GM12878 (cell line): Measurements from ENCODE around the gene GPR39. TPM values are rescaled to one million over a fixed set of nuclear protein-coding genes. Genes with fewer than 3 reads are reported as not detected.

ENCODE experiments used
- ATAC-seq: fragments of 200-7000 bp; cut with Tn5 transposase; 3 replicates; pipeline ENCODE4 v1.9.1; 2020; ENCODE audit warnings: mild to moderate bottlenecking, moderate library complexity
- BruUV-seq: library from RNA; stranded (reverse); fragments of 400-500 nt; replicated peaks from 2 replicates; lab custom pipeline; 2021; lab: Mats Ljungman, UMichigan
- CTCF ChIA-PET: fragments of 300-600 bp; sonication (Branson Sonifier 250); formaldehyde crosslinking; extraction: SDS; loops from one replicate; lab custom pipeline; 2021; ENCODE audit warnings: inconsistent platforms; lab: Yijun Ruan, JAX
- POLR2A ChIA-PET: fragments of 350-600 bp; formaldehyde crosslinking; extraction: SDS; loops from one replicate; lab custom pipeline; 2021; ENCODE audit warnings: inconsistent platforms; lab: Charles Lee
- RAD21 ChIA-PET: fragments of 300-600 bp; sonication (Branson Sonifier 250); formaldehyde crosslinking; loops from one replicate; lab custom pipeline; 2023; ENCODE audit warnings: antibody characterized with exemption; ENCODE audit not compliant: unreplicated experiment; lab: Charles Lee
- SMC1A ChIA-PET: fragments of 300-600 bp; sonication (Branson Sonifier 250); formaldehyde crosslinking; loops from one replicate; lab custom pipeline; 2023; ENCODE audit not compliant: unreplicated experiment, uncharacterized antibody; lab: Charles Lee
- DNase-seq: peaks from one replicate; pipeline ENCODE4 v3.0.0-alpha.2; 2011; ENCODE audit warnings: low read depth, low spot score
- FAIRE-seq: peaks from 3 replicates; lab custom pipeline; 2011; peaks lifted over from hg19 to GRCh38; lab: Jason Lieb, UNC
- H2AFZ ChIP-seq: 2 replicates; pipeline ENCODE4 v1.6.0; 2011; ENCODE audit warnings: low read depth, low read length, control low read depth; ENCODE audit not compliant: control insufficient read depth
- H3K27ac ChIP-seq: 2 replicates; pipeline ENCODE4 v1.5.1; 2011; ENCODE audit warnings: control low read depth; ENCODE audit not compliant: control insufficient read depth, insufficient read depth
- H3K27me3 ChIP-seq, 2 experiments: replicated peaks in 1 of 2; 2 replicates each; pipeline versions ENCODE4 v1.6.0 to v1.6.1; 2011; ENCODE audit warnings: low read length in 1 of 2; ENCODE audit not compliant: control insufficient read depth in 2 of 2, insufficient read depth in 2 of 2
- H3K36me3 ChIP-seq, 2 experiments: 2 replicates each; pipeline ENCODE4 v1.5.1; 2011; ENCODE audit warnings: low read length in 1 of 2; ENCODE audit not compliant: control insufficient read depth in 2 of 2, insufficient read depth in 2 of 2
- H3K4me1 ChIP-seq: 2 replicates; pipeline ENCODE4 v1.6.1; 2011; ENCODE audit warnings: mild to moderate bottlenecking, low read length, moderate library complexity, mixed read lengths; ENCODE audit not compliant: control insufficient read depth, insufficient read depth
- H3K4me2 ChIP-seq: 2 replicates; pipeline ENCODE4 v1.6.0; 2011; ENCODE audit warnings: control low read depth; ENCODE audit not compliant: control insufficient read depth, insufficient read depth
- H3K4me3 ChIP-seq: fragments of 200-600 bp; sonication (generic); 2 replicates; pipeline ENCODE4 v1.5.1; 2016
- H3K79me2 ChIP-seq: 2 replicates; pipeline ENCODE4 v1.6.0; 2011; ENCODE audit warnings: low read length; ENCODE audit not compliant: control insufficient read depth, insufficient read depth
- H3K9ac ChIP-seq: 2 replicates; pipeline ENCODE4 v1.8.0; 2011; ENCODE audit warnings: low read length, control low read depth, mixed read lengths; ENCODE audit not compliant: control insufficient read depth, insufficient read depth
- H3K9me3 ChIP-seq: replicated peaks from 3 replicates; pipeline ENCODE4 v1.5.1; 2011; ENCODE audit warnings: mild to moderate bottlenecking, low read length; ENCODE audit not compliant: control insufficient read depth, insufficient read depth
- H4K20me1 ChIP-seq: 2 replicates; pipeline ENCODE4 v1.6.0; 2011; ENCODE audit not compliant: control insufficient read depth, insufficient read depth
- BRCA1 ChIP-seq: IDR thresholded peaks from 2 replicates; pipeline ENCODE4 v1.6.1; 2011; ENCODE audit warnings: low read depth, low read length, improper control_type of control experiment
- ESRRA ChIP-seq: IDR thresholded peaks from 2 replicates; pipeline ENCODE4 v1.6.1; 2012; ENCODE audit warnings: mild to moderate bottlenecking, low read length, improper control_type of control experiment
- JUND ChIP-seq: IDR thresholded peaks from 2 replicates; pipeline ENCODE4 v1.6.1; 2012; ENCODE audit warnings: low read depth, mild to moderate bottlenecking, low read length, improper control_type of control experiment, moderate library complexity
- KAT2A ChIP-seq: conservative IDR thresholded peaks from 2 replicates; pipeline ENCODE4 v1.6.1; 2011; ENCODE audit warnings: low read depth, low read length; ENCODE audit not compliant: control insufficient read depth
- MYC ChIP-seq: IDR thresholded peaks from 2 replicates; pipeline ENCODE4 v1.6.1; 2011; ENCODE audit warnings: mild to moderate bottlenecking, low read length, moderate library complexity, inconsistent platforms; ENCODE audit not compliant: insufficient read depth, insufficient replicate concordance, insufficient read length, severe bottlenecking
- RBBP5 ChIP-seq: fragments of 200-600 bp; sonication (generic); conservative IDR thresholded peaks from 2 replicates; pipeline ENCODE4 v1.6.1; 2016
- SIN3A ChIP-seq: IDR thresholded peaks from 2 replicates; pipeline ENCODE4 v1.6.1; 2012; ENCODE audit warnings: low read depth, low read length, improper control_type of control experiment
- WGBS: methylation state at CpG from one replicate; pipeline ENCODE4 v1.1.6; 2016; ENCODE audit warnings: low lambda C conversion rate; ENCODE audit not compliant: insufficient replicate concordance, insufficient coverage; ENCODE audit errors: missing lambda C conversion rate; 5-methylcytosine and 5-hydroxymethylcytosine counted together
- in situ Hi-C: fragments of 300-500 bp; cut with MboI; formaldehyde crosslinking; loops from 9 replicates; pipeline ENCODE4 v1.14.3; 2018; ENCODE audit warnings: mixed read lengths
- intact Hi-C: fragments of 100-400 bp; cut with micrococcal nuclease; formaldehyde crosslinking; loops from one replicate; pipeline ENCODE4 v1.14.2; 2022; ENCODE audit not compliant: unreplicated experiment
- polyA plus RNA-seq, 11 experiments: library from polyadenylated mRNA; depleted of rRNA in 4 of 11; unstranded in 6 of 11; stranded (reverse) in 5 of 11; fragments of >200 nt; fragmentation: Nextera tagmentation in 4 of 11; fragmentation: Illumina TruSeq in 1 of 11; extraction: Ambion mirVana in 4 of 11; extraction: Trizol in 1 of 11; gene quantifications; 1 replicate in 1 of 11; 2 replicates in 10 of 11; pipeline versions ENCODE4 v1.2.1 to v1.2.3, GENCODE V29; 2011 to 2016; ENCODE audit warnings: inconsistent platforms in 2 of 11, missing spikeins in 2 of 11, low read depth in 1 of 11
- total RNA-seq, 4 experiments: library from RNA; depleted of rRNA in 3 of 4; stranded (reverse); fragments of >200 nt in 3 of 4; fragmentation: Illumina TruSeq in 1 of 4; extraction: Trizol in 1 of 4; gene quantifications; 2 replicates each; pipeline versions ENCODE4 v1.2.1 to v1.2.3, GENCODE V29; 2013 to 2021
- TF ChIP-seq, protein P1 (sequence below): IDR thresholded peaks from 2 replicates; pipeline ENCODE4 v1.6.1; 2012; ENCODE audit warnings: low read depth, low read length, improper control_type of control experiment
- TF ChIP-seq, protein P2 (sequence below): fragments of 450-650 bp; IDR thresholded peaks from 2 replicates; pipeline ENCODE4 v1.6.1; 2017; ENCODE audit warnings: mild to moderate bottlenecking, moderate library complexity

The GPR39 gene
- total and polyA plus RNA-seq, 10 of the 15 experiments (the other 5 are each of a cell fraction or from before 2014, with no cell fraction given): 0.05 to 0.23 TPM; not detected in 8

DNA sequence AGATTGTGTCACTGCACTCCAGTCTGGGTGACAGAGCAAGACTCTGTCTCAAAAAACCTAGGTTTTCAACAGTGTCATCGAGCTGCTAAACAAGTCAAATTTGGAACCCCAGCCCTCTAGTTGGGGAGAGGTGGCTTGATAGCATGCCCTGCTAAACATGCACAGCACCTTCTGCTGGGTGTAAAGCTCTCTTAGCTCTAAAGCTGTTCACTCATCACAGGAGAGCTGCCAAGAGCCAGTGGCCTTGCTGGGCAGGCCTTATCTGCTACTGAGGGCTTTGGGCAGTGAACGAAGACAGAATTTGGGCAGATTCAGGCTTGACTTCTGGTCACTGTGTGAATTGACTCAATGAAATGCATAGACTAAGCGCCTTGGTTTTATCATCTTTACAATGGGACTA is 152.1 kb downstream of the GPR39 start:
- WGBS: 3% methylated on average over 3 of the region's 3 CpGs
- intact Hi-C loops (no loop called here), in situ Hi-C loops (no loop called here)
- ChIA-PET RAD21 (no interaction called here), SMC1A (interaction anchor here (0.6 kb wide), 1 partner anchor 1550 kb away, joined by 3 read pairs; no protein-coding TSS in a partner anchor), CTCF (interaction anchor here (0.6 kb wide), 1 partner anchor 300 kb away, joined by 3 read pairs; no protein-coding TSS in a partner anchor), POLR2A (no interaction called here)
- no TSS peak for BruUV-seq
- no peak for FAIRE-seq
- Histone ChIP-seq H3K27ac (no peak overlapping the region), H2AFZ (no peak overlapping the region), H3K4me3 (no peak overlapping the region), H3K9me3 (no peaks in the 10 kb centered on the region), H3K79me2 (no peaks in the 10 kb centered on the region), H3K4me1 (no peaks in the 10 kb centered on the region), H3K4me2 (no peak overlapping the region), H4K20me1 (no peaks in the 10 kb centered on the region), H3K9ac (no peak overlapping the region), H3K36me3 (no peaks in the 10 kb centered on the region), H3K27me3 (no peaks in the 10 kb centered on the region; a peak in 1 of 4 replicates)
- DNase-seq: no peak
- no peak for ATAC-seq
- TF ChIP-seq, protein P1, sequence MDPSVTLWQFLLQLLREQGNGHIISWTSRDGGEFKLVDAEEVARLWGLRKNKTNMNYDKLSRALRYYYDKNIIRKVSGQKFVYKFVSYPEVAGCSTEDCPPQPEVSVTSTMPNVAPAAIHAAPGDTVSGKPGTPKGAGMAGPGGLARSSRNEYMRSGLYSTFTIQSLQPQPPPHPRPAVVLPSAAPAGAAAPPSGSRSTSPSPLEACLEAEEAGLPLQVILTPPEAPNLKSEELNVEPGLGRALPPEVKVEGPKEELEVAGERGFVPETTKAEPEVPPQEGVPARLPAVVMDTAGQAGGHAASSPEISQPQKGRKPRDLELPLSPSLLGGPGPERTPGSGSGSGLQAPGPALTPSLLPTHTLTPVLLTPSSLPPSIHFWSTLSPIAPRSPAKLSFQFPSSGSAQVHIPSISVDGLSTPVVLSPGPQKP: no peak
- no peak for TF ChIP-seq BRCA1
- TF ChIP-seq RBBP5: no peak
- no peak for TF ChIP-seq JUND

DNA sequence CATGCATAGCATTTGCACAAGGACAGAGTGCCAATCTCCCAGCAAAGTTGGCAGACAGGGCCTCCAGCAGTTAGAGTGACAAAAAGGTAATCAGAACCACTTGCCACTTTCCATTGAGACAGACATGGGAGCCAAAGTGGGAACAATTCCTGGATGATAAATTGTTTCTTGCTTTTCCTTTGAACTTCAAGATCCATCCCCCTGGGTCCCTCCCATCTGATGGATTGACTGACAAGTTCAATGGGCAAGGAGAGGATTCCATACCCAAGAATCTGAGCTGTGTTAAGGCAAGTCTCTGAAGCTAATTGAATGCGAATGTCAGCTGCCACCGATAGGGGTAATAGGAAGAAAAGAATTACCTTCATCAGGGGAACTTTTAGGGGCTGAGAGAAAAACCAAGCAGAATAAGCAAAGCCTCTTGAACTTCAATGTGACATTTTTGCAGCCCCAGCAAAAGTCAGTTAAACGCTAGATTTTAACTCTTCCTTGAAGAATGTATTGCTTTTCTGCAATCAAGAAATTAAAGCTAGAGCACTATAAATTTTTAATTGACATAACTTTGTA is 156.9 kb downstream of the GPR39 start:
- H3K79me2 ChIP-seq: no peaks in the 10 kb centered on the region
- ChIA-PET RAD21 (no interaction called here), SMC1A (no interaction called here), POLR2A (no interaction called here), CTCF (interaction anchor here (1.4 kb wide), 1 partner anchor 27 kb away, joined by 3 read pairs; no protein-coding TSS in a partner anchor)
- no peak for DNase-seq
- FAIRE-seq: no peak
- no TSS peak for BruUV-seq
- H4K20me1 ChIP-seq: no peaks in the 10 kb centered on the region
- H3K4me3 ChIP-seq: no peak overlapping the region
- no peaks in the 10 kb centered on the region for H3K36me3 ChIP-seq
- H3K27me3 ChIP-seq: no peaks in the 10 kb centered on the region; a peak in 1 of 4 replicates
- TF ChIP-seq ESRRA (no peak), KAT2A (no peak), SIN3A (no peak), MYC (no peak)
- TF ChIP-seq, protein P2, sequence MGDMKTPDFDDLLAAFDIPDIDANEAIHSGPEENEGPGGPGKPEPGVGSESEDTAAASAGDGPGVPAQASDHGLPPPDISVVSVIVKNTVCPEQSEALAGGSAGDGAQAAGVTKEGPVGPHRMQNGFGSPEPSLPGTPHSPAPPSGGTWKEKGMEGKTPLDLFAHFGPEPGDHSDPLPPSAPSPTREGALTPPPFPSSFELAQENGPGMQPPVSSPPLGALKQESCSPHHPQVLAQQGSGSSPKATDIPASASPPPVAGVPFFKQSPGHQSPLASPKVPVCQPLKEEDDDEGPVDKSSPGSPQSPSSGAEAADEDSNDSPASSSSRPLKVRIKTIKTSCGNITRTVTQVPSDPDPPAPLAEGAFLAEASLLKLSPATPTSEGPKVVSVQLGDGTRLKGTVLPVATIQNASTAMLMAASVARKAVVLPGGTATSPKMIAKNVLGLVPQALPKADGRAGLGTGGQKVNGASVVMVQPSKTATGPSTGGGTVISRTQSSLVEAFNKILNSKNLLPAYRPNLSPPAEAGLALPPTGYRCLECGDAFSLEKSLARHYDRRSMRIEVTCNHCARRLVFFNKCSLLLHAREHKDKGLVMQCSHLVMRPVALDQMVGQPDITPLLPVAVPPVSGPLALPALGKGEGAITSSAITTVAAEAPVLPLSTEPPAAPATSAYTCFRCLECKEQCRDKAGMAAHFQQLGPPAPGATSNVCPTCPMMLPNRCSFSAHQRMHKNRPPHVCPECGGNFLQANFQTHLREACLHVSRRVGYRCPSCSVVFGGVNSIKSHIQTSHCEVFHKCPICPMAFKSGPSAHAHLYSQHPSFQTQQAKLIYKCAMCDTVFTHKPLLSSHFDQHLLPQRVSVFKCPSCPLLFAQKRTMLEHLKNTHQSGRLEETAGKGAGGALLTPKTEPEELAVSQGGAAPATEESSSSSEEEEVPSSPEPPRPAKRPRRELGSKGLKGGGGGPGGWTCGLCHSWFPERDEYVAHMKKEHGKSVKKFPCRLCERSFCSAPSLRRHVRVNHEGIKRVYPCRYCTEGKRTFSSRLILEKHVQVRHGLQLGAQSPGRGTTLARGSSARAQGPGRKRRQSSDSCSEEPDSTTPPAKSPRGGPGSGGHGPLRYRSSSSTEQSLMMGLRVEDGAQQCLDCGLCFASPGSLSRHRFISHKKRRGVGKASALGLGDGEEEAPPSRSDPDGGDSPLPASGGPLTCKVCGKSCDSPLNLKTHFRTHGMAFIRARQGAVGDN: no peak
- H3K4me2 ChIP-seq: no peak overlapping the region
- no peaks in the 10 kb centered on the region for H3K4me1 ChIP-seq
- in situ Hi-C loops (no loop called here), intact Hi-C loops (no loop called here)
- H3K9ac ChIP-seq: no peak overlapping the region
- 26% methylated on average over 3 of the region's 3 CpGs for WGBS
- H2AFZ ChIP-seq: no peak overlapping the region
- H3K9me3 ChIP-seq: no peaks in the 10 kb centered on the region
- H3K27ac ChIP-seq: no peak overlapping the region
- ATAC-seq: no peak
